ENCODE data around the gene ATAD5.

GRCh38 chr17:30831257-30831656 is 509 bp upstream of the ATAD5 start:
- no peak for TF ChIP-seq CTCF (IDR thresholded peaks at IDR 0.05)
- TF ChIP-seq POLR2A (IDR thresholded peaks at IDR 0.05), result no peak
- TF ChIP-seq EP300 (IDR thresholded peaks at IDR 0.05), result no peak

All from tibial nerve (tissue), 4 donors.